Measurements from ENCODE around the gene SRGAP1. TPM values are rescaled to one million over a fixed set of nuclear protein-coding genes. Genes with fewer than 3 reads are reported as not detected.

The SRGAP1 gene
- total and polyA plus RNA-seq, 2 donors from 2014 or later: 1.8 to 13.5 TPM

DNA sequence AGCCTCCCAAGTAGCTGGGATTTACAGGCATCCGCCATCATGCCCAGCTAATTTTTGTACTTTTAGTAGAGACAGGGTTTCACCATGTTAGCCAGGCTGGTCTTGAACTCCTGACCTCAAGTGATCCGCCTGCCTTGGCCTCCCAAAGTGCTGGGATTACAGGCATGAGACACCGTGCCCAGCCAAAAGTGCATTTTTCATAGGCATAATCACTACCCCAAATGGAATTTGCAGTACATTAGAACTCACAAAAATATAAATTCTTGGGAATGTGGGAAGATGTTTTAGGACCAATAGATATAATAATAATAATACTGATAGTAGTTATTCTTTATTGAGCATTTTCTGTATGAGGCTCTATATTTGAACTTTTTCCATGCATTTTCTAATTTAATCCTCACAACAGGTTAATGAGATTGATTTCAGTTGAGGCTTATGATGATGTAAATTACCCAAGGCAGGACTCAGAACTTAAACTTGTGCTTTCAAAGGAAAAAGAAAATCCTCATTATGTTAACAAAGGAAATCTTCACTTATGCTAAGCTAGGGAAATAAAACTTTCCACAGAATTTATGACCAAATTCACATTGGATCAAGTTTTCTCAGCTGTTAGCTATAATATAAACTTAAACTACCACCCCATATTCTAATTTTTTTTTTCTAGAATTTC lies 121.6 kb downstream of the SRGAP1 start:
- H3K9me3 ChIP-seq (ENCODE audit: control insufficient read depth in 2 of 3, insufficient read depth in 1 of 3, low read length in 3 of 3): no peaks in the 10 kb centered on the region
- TF ChIP-seq, protein P1, sequence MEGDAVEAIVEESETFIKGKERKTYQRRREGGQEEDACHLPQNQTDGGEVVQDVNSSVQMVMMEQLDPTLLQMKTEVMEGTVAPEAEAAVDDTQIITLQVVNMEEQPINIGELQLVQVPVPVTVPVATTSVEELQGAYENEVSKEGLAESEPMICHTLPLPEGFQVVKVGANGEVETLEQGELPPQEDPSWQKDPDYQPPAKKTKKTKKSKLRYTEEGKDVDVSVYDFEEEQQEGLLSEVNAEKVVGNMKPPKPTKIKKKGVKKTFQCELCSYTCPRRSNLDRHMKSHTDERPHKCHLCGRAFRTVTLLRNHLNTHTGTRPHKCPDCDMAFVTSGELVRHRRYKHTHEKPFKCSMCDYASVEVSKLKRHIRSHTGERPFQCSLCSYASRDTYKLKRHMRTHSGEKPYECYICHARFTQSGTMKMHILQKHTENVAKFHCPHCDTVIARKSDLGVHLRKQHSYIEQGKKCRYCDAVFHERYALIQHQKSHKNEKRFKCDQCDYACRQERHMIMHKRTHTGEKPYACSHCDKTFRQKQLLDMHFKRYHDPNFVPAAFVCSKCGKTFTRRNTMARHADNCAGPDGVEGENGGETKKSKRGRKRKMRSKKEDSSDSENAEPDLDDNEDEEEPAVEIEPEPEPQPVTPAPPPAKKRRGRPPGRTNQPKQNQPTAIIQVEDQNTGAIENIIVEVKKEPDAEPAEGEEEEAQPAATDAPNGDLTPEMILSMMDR (IDR thresholded peaks at IDR 0.05; ENCODE audit: borderline replicate concordance, extremely low read depth, insufficient read depth): no peak
- H3K4me1 ChIP-seq (ENCODE audit: control insufficient read depth in 2 of 3, insufficient read depth in 2 of 3, low read depth in 1 of 3, low read length in 3 of 3): peaks cover 0 to 6% (median 0%) of the 10 kb centered on the region in 3 donors
- peak in 1 of 5 donors; percentile 34 for DNase-seq
- no peaks in the 10 kb centered on the region for H3K27me3 ChIP-seq (ENCODE audit: control insufficient read depth, insufficient read depth, low read length)
- H3K27ac ChIP-seq (ENCODE audit: low read depth in 2 of 2, low read length in 2 of 2): no peak overlapping the region
- intact Hi-C loops (cut with DNase I): no loop called here
- H3K36me3 ChIP-seq (ENCODE audit: control insufficient read depth in 2 of 3, insufficient read depth in 3 of 3, low read length in 3 of 3): no peaks in the 10 kb centered on the region
- no peak overlapping the region for H3K4me3 ChIP-seq (ENCODE audit: low read length in 3 of 3)
- no peak overlapping the region for H3K9ac ChIP-seq (ENCODE audit: low read length in 3 of 3)
- FAIRE-seq: no peak

DNA sequence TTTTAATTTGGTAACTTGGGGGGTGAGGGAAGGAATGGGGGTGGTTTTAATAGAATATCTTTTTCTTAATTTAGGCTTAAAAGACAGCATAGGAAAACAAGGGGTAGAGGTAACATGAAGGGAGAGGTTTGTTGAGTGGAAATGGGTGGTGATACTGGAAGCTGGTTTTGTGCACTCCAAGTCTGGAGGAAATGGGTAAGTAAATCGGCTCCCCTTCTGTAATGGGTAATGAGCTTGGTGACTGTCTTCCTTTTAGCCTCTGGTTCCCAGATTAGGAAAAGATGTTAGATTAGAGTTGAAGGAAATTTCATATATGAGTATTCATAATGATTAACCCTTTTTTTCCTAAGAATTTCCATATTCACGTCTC lies 122.1 kb downstream of the SRGAP1 start:
- H3K27ac ChIP-seq (ENCODE audit: low read depth in 2 of 2, low read length in 2 of 2): no peak overlapping the region
- H3K4me3 ChIP-seq (ENCODE audit: low read length in 3 of 3): no peak overlapping the region
- FAIRE-seq: no peak
- H3K4me1 ChIP-seq (ENCODE audit: control insufficient read depth in 2 of 3, insufficient read depth in 2 of 3, low read depth in 1 of 3, low read length in 3 of 3): peaks cover 0 to 4% (median 0%) of the 10 kb centered on the region in 3 donors
- no peak overlapping the region for H3K9ac ChIP-seq (ENCODE audit: low read length in 3 of 3)
- H3K36me3 ChIP-seq (ENCODE audit: control insufficient read depth in 2 of 3, insufficient read depth in 3 of 3, low read length in 3 of 3): no peaks in the 10 kb centered on the region
- no peaks in the 10 kb centered on the region for H3K9me3 ChIP-seq (ENCODE audit: control insufficient read depth in 2 of 3, insufficient read depth in 1 of 3, low read length in 3 of 3)
- TF ChIP-seq, protein P1 (IDR thresholded peaks at IDR 0.05; ENCODE audit: borderline replicate concordance, extremely low read depth, insufficient read depth): no peak
- intact Hi-C loops (cut with DNase I): no loop called here
- no peak for DNase-seq
- H3K27me3 ChIP-seq (ENCODE audit: control insufficient read depth, insufficient read depth, low read length): no peaks in the 10 kb centered on the region

DNA sequence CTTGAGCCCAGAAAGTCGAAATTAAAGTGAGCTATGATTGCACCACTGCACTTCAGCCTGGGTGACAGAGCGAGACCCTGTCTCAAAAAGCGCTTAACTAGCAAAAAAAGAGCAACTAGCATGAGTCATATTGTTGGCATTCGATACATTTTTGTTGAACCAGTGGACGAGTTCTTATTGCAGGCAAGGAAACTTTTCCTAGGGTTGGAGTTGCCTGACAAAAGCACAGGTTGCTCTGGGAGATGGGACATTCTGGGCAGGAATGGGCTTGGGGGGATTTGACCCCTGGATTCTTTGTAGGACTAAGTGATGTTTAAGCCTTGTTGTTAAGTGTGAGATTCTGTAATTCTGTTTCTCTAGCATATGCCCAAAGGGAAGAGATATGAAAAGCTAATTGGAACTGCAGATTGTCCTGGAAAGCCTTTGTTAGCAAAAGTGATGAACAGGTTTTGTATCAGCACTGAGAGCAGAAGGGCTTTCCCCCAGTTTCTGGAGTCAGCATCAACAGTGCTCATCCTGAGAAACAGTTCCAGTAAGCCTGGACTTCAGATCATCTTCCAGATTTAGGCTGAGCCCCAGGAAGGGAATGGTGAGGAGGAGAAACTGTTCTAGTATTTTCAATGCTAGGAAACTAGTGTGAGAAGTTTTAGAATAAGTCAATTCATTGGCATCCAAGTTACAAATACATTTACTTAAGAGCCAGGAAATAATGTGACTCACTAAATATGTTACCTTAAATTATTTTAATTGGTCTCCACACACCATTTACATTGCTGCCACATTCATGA lies 123.1 kb downstream of the SRGAP1 start:
- no peak overlapping the region for H3K27ac ChIP-seq (ENCODE audit: low read depth in 2 of 2, low read length in 2 of 2)
- H3K27me3 ChIP-seq (ENCODE audit: control insufficient read depth, insufficient read depth, low read length): no peaks in the 10 kb centered on the region
- no peak for DNase-seq
- TF ChIP-seq, protein P1 (IDR thresholded peaks at IDR 0.05; ENCODE audit: borderline replicate concordance, extremely low read depth, insufficient read depth): no peak
- H3K36me3 ChIP-seq (ENCODE audit: control insufficient read depth in 2 of 3, insufficient read depth in 3 of 3, low read length in 3 of 3): no peaks in the 10 kb centered on the region
- intact Hi-C loops (cut with DNase I): no loop called here
- no peak for FAIRE-seq
- peaks cover 0 to 4% (median 0%) of the 10 kb centered on the region in 3 donors for H3K4me1 ChIP-seq (ENCODE audit: control insufficient read depth in 2 of 3, insufficient read depth in 2 of 3, low read depth in 1 of 3, low read length in 3 of 3)
- H3K9me3 ChIP-seq (ENCODE audit: control insufficient read depth in 2 of 3, insufficient read depth in 1 of 3, low read length in 3 of 3): no peaks in the 10 kb centered on the region
- H3K4me3 ChIP-seq (ENCODE audit: low read length in 3 of 3): no peak overlapping the region
- H3K9ac ChIP-seq (ENCODE audit: low read length in 3 of 3): no peak overlapping the region

Measured in kidney (tissue), 14 donors.